Mesendoderm (in vitro differentiated cells): ENCODE data around the gene POGZ.
"Not testable (repeated sequence)": the region's sequence is repeated elsewhere in the genome, so short reads cannot be mapped to it uniquely, and the experiment has no call there.

Experiments
- DNase-seq: peaks from one replicate; pipeline ENCODE4 v3.0.0; 2013
- H2AK5ac ChIP-seq: 2 replicates; pipeline ENCODE4 v1.6.1; 2013; ENCODE audit warnings: low read length, inconsistent platforms
- H2BK120ac ChIP-seq: 2 replicates; pipeline ENCODE4 v1.6.1; 2013; ENCODE audit warnings: low read depth, mild to moderate bottlenecking, low read length, moderate library complexity, mixed read lengths
- H2BK15ac ChIP-seq: replicated peaks from 2 replicates; pipeline ENCODE4 v1.6.1; 2013; ENCODE audit warnings: low read depth, mild to moderate bottlenecking, moderate library complexity
- H2BK5ac ChIP-seq: 2 replicates; pipeline ENCODE4 v1.6.1; 2013; ENCODE audit warnings: low read length, inconsistent platforms
- H3K18ac ChIP-seq: 2 replicates; pipeline ENCODE4 v1.6.1; 2013; ENCODE audit warnings: mild to moderate bottlenecking, low read length, mixed read lengths
- H3K23ac ChIP-seq: one replicate; pipeline ENCODE4 v1.6.1; 2013; ENCODE audit warnings: low read length
- H3K27ac ChIP-seq: 2 replicates; pipeline ENCODE4 v1.5.1; 2013; ENCODE audit warnings: low read depth, mild to moderate bottlenecking, inconsistent platforms, low read length, moderate library complexity
- H3K27me3 ChIP-seq: 2 replicates; pipeline ENCODE4 v1.6.1; 2013; ENCODE audit warnings: low read length, control low read depth, mild to moderate bottlenecking, inconsistent platforms; ENCODE audit not compliant: insufficient read depth, poor library complexity
- H3K36me3 ChIP-seq: 2 replicates; pipeline ENCODE4 v1.6.1; 2013; ENCODE audit warnings: low read length, inconsistent platforms; ENCODE audit not compliant: control insufficient read depth, insufficient read depth
- H3K4ac ChIP-seq: one replicate; pipeline ENCODE4 v1.6.1; 2013; ENCODE audit warnings: low read depth, mild to moderate bottlenecking, low read length, moderate library complexity
- H3K4me1 ChIP-seq: 2 replicates; pipeline ENCODE4 v1.6.1; 2013; ENCODE audit warnings: low read depth, low read length, inconsistent platforms; ENCODE audit not compliant: control insufficient read depth
- H3K4me2 ChIP-seq: 2 replicates; pipeline ENCODE4 v1.6.1; 2013; ENCODE audit warnings: low read length
- H3K4me3 ChIP-seq: 2 replicates; pipeline ENCODE4 v1.5.1; 2013; ENCODE audit warnings: mild to moderate bottlenecking, low read length
- H3K56ac ChIP-seq: one replicate; pipeline ENCODE4 v1.6.1; 2013; ENCODE audit warnings: low read length
- H3K79me1 ChIP-seq: 2 replicates; pipeline ENCODE4 v1.6.1; 2013; ENCODE audit warnings: low read length, inconsistent platforms
- H3K79me2 ChIP-seq: 2 replicates; pipeline ENCODE4 v1.6.1; 2013; ENCODE audit warnings: mild to moderate bottlenecking, low read length; ENCODE audit not compliant: control insufficient read depth, insufficient read depth
- H3K9ac ChIP-seq: 2 replicates; pipeline ENCODE4 v1.6.1; 2013; ENCODE audit warnings: low read length, inconsistent platforms
- H4K5ac ChIP-seq: one replicate; pipeline ENCODE4 v1.6.1; 2013; ENCODE audit warnings: low read length
- H4K8ac ChIP-seq: one replicate; pipeline ENCODE4 v1.6.1; 2013; ENCODE audit warnings: low read depth, mild to moderate bottlenecking, control low read depth, low read length, moderate library complexity
- WGBS: extraction: QIAGEN DNeasy Blood & Tissue Kit; methylation state at CpG from one replicate; pipeline ENCODE4 v1.1.7; 2013; ENCODE audit warnings: low lambda C conversion rate, missing lambda C conversion rate; ENCODE audit not compliant: insufficient coverage; ENCODE audit errors: extremely low coverage; 5-methylcytosine and 5-hydroxymethylcytosine counted together

Gene POGZ

GRCh38 chr1:151402764-151403163 lies 56.5 kb downstream of the POGZ start:
- no peaks in the 10 kb centered on the region for H3K27me3 ChIP-seq
- H2BK5ac ChIP-seq: no peak overlapping the region
- no peak overlapping the region for H2BK15ac ChIP-seq
- no peak overlapping the region for H2AK5ac ChIP-seq
- H3K4me3 ChIP-seq: no peak overlapping the region
- peaks cover 17% of the 10 kb centered on the region for H3K79me1 ChIP-seq
- no CpG with 5 or more reads among the region's 2 CpGs for WGBS
- H3K9ac ChIP-seq: no peak overlapping the region
- no peak overlapping the region for H3K27ac ChIP-seq
- no peak overlapping the region for H3K18ac ChIP-seq
- H4K8ac ChIP-seq: no peak overlapping the region
- peaks cover 18% of the 10 kb centered on the region for H3K79me2 ChIP-seq
- no peak overlapping the region for H3K23ac ChIP-seq
- no peak overlapping the region for H2BK120ac ChIP-seq
- H3K56ac ChIP-seq: no peak overlapping the region
- DNase-seq: no peak
- H3K4me1 ChIP-seq: peaks cover 8% of the 10 kb centered on the region
- no peak overlapping the region for H3K4ac ChIP-seq
- peaks cover 26% of the 10 kb centered on the region for H3K36me3 ChIP-seq
- H3K4me2 ChIP-seq: no peak overlapping the region
- H4K5ac ChIP-seq: no peak overlapping the region

- no peak overlapping the region for H3K4me3 ChIP-seq
- H3K56ac ChIP-seq: no peak overlapping the region
- DNase-seq: no peak
- no peak overlapping the region for H3K9ac ChIP-seq
- peaks cover 17% of the 10 kb centered on the region for H3K79me1 ChIP-seq
- no peak overlapping the region for H3K4me2 ChIP-seq
- H2BK120ac ChIP-seq: no peak overlapping the region
- no peak overlapping the region for H2AK5ac ChIP-seq
- no peak overlapping the region for H2BK5ac ChIP-seq
- peaks cover 24% of the 10 kb centered on the region for H3K36me3 ChIP-seq
- no peak overlapping the region for H3K4ac ChIP-seq
- no peak overlapping the region for H4K5ac ChIP-seq
- no peaks in the 10 kb centered on the region for H3K27me3 ChIP-seq
- WGBS: no CpG with 5 or more reads among the region's 2 CpGs
- H4K8ac ChIP-seq: no peak overlapping the region
- peaks cover 18% of the 10 kb centered on the region for H3K79me2 ChIP-seq
- peaks cover 8% of the 10 kb centered on the region for H3K4me1 ChIP-seq
- H3K18ac ChIP-seq: no peak overlapping the region
- H3K23ac ChIP-seq: no peak overlapping the region
- H2BK15ac ChIP-seq: no peak overlapping the region
- no peak overlapping the region for H3K27ac ChIP-seq
Observed at GRCh38 chr1:151401860-151402259, 57.4 kb downstream of the POGZ start.

GRCh38 chr1:151401125-151401788 lies 58.0 kb downstream of the POGZ start:
- peaks cover 17% of the 10 kb centered on the region for H3K79me1 ChIP-seq
- H2BK120ac ChIP-seq: no peak overlapping the region
- no peak overlapping the region for H3K27ac ChIP-seq
- H4K8ac ChIP-seq: no peak overlapping the region
- no peak overlapping the region for H2AK5ac ChIP-seq
- DNase-seq: no peak
- H3K23ac ChIP-seq: no peak overlapping the region
- no peak overlapping the region for H4K5ac ChIP-seq
- no peaks in the 10 kb centered on the region for H3K27me3 ChIP-seq
- no peak overlapping the region for H2BK5ac ChIP-seq
- no peak overlapping the region for H3K56ac ChIP-seq
- no peak overlapping the region for H2BK15ac ChIP-seq
- H3K36me3 ChIP-seq: peaks cover 20% of the 10 kb centered on the region
- H3K4me3 ChIP-seq: no peak overlapping the region
- peaks cover 18% of the 10 kb centered on the region for H3K79me2 ChIP-seq
- H3K4me2 ChIP-seq: no peak overlapping the region
- no peak overlapping the region for H3K9ac ChIP-seq
- peaks cover 8% of the 10 kb centered on the region for H3K4me1 ChIP-seq
- no CpG with 5 or more reads among the region's 13 CpGs for WGBS
- no peak overlapping the region for H3K4ac ChIP-seq
- no peak overlapping the region for H3K18ac ChIP-seq

GRCh38 chr1:151399324-151400171 lies 59.7 kb downstream of the POGZ start, which contains the start of gene PSMB4:
Gene PSMB4 (plus strand): TSS chr1:151399573. CDS start chr1:151399588, 15 bp downstream.
- Histone ChIP-seq H3K4me1 (peaks cover 8% of the 10 kb centered on the region), H2AK5ac (peak within 1 kb of the TSS; percentile 24), H3K18ac (peak within 1 kb of the TSS; percentile 54), H3K9ac (peak within 1 kb of the TSS; percentile 99), H3K4me2 (peak within 1 kb of the TSS; percentile 97), H3K27ac (no peak within 1 kb of the TSS), H3K79me1 (peaks cover 13% of the 10 kb centered on the region), H2BK120ac (no peak within 1 kb of the TSS), H3K56ac (peak within 1 kb of the TSS; percentile 99), H3K79me2 (peaks cover 18% of the 10 kb centered on the region), H3K27me3 (no peaks in the 10 kb centered on the region), H4K8ac (no peak within 1 kb of the TSS), H3K4ac (peak within 1 kb of the TSS; percentile 86), H3K4me3 (peak within 1 kb of the TSS; percentile 100), H2BK15ac (no peak within 1 kb of the TSS), H4K5ac (no peak within 1 kb of the TSS), H3K36me3 (peaks cover 8% of the 10 kb centered on the region), H2BK5ac (peak within 1 kb of the TSS; percentile 67), H3K23ac (peak within 1 kb of the TSS; percentile 100)
- no CpG with 5 or more reads among the region's 63 CpGs for WGBS
- peak; percentile 97 for DNase-seq

- not testable (repeated sequence) for H4K5ac ChIP-seq, H3K23ac ChIP-seq, DNase-seq, H3K4me3 ChIP-seq, H3K9ac ChIP-seq, H4K8ac ChIP-seq, H3K4ac ChIP-seq, H2BK15ac ChIP-seq, H3K4me1 ChIP-seq, H3K18ac ChIP-seq, H3K4me2 ChIP-seq, H3K27ac ChIP-seq, H2BK120ac ChIP-seq, H3K27me3 ChIP-seq, H2BK5ac ChIP-seq, H3K36me3 ChIP-seq, H3K56ac ChIP-seq, H2AK5ac ChIP-seq
- Histone ChIP-seq H3K79me1 (peaks cover 13% of the 10 kb centered on the region), H3K79me2 (peaks cover 18% of the 10 kb centered on the region)
- no CpG with 5 or more reads among the region's 5 CpGs for WGBS
Observed at GRCh38 chr1:151396265-151396664, 63.0 kb downstream of the POGZ start.
